IPS-15b (cell line): ENCODE results near the gene ZHX3.

Experiments
- H3K27me3 ChIP-seq: one replicate; pipeline ENCODE4 v1.6.1; 2013; ENCODE audit warnings: low read length; ENCODE audit not compliant: control insufficient read depth, insufficient read depth
- H3K36me3 ChIP-seq: one replicate; pipeline ENCODE4 v1.6.1; 2013; ENCODE audit warnings: low read length; ENCODE audit not compliant: control insufficient read depth, insufficient read depth
- H3K4me1 ChIP-seq: one replicate; pipeline ENCODE4 v1.6.1; 2013; ENCODE audit warnings: mild to moderate bottlenecking, low read length; ENCODE audit not compliant: control insufficient read depth, insufficient read depth
- H3K4me3 ChIP-seq: one replicate; pipeline ENCODE4 v1.5.1; 2013; ENCODE audit warnings: low read depth, low read length
- H3K9ac ChIP-seq: one replicate; pipeline ENCODE4 v1.6.1; 2013; ENCODE audit warnings: low read depth, mild to moderate bottlenecking, low read length
- H3K9me3 ChIP-seq: one replicate; pipeline ENCODE4 v1.6.1; 2013; ENCODE audit warnings: mild to moderate bottlenecking, low read length; ENCODE audit not compliant: control insufficient read depth, insufficient read depth

Gene ZHX3

DNA sequence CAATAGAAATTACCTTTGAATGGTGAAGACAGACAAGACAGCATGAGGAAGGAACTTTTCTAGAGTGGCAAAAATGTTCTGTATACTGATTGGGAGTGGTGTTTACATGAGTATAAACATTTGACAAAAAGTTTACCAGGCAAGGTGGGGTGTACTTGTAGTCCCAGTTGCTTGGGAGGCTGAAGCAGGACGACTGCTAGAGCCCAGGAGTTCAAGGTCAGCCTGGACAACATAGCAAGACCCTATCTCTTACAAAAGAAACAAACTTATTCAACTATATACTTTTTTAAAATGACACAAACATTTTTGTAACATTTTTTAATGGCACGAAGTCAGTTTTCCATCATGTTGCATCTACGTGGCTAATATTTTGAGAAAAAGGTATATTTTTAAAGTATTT lies 40.5 kb downstream of the ZHX3 start:
- H3K9ac ChIP-seq, result no peak overlapping the region
- no peaks in the 10 kb centered on the region for H3K36me3 ChIP-seq
- H3K9me3 ChIP-seq, result no peaks in the 10 kb centered on the region
- no peak overlapping the region for H3K4me3 ChIP-seq
- H3K27me3 ChIP-seq, result no peaks in the 10 kb centered on the region
- no peaks in the 10 kb centered on the region for H3K4me1 ChIP-seq

DNA sequence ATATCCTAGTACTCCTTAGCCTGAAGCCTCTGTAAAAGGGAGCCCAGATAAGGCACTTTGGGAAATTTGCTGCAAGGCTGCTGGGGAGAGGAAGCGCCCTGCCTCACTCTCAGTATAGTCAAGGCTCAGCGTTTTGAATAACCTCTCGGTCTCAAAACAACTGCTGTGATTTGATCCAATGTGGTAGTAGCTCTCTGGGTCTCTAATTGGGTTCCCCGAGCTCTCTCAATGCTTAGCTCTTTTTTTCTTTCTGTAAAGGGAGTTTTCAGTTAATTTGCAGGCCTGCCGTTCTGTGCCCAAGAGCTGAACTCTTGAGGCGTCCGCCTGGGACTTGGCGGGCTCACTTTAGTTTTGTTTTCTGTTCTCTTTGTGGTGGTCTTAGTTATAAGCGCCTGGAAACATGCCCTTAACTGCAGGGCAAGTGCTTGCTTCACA lies 41.2 kb downstream of the ZHX3 start:
- Histone ChIP-seq H3K4me3 (no peak overlapping the region), H3K4me1 (no peaks in the 10 kb centered on the region), H3K9me3 (no peaks in the 10 kb centered on the region), H3K27me3 (no peaks in the 10 kb centered on the region), H3K9ac (no peak overlapping the region), H3K36me3 (no peaks in the 10 kb centered on the region)

DNA sequence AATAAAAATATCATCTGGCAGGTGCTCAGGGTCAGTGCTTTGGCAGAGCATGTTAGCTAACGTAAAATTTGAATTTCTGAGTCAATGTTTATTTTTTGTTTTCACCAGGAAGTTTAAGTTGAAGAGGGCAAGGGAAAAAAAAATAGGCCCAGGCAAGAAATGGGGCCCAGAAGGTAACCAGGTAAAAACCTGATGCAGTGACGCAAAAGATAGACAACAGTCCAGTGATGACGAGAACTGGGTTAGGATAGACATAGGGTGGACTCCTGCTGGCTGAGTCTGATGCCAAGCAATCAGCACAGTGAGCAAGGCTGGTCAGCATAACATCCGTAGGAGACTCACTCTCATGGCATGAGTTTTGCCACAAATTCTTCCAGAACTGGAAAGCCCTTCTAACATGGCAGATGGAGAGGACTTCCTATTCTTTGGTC lies 42.2 kb downstream of the ZHX3 start:
- Histone ChIP-seq H3K4me3 (no peak overlapping the region), H3K9ac (no peak overlapping the region), H3K27me3 (no peaks in the 10 kb centered on the region), H3K4me1 (no peaks in the 10 kb centered on the region), H3K9me3 (no peaks in the 10 kb centered on the region), H3K36me3 (no peaks in the 10 kb centered on the region)

DNA sequence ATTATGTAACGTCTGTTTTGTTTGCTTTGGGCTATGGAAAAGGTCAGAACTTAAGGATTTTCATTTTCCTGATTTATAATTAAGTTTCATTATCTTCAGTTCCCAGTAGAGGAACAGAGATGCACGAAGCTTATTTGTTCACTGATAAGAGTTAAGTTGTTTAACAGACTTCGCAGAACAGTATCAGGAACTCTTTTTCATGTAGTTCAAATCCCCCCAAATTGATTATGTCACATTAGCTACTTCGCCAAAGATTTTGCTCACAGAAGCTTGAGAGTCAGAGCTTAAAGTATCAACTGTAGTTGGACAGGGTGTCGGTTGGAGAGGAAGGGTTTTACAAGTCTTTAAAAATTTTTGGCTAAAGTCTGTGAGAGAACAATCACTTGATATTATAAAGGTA lies 43.4 kb downstream of the ZHX3 start:
- no peak overlapping the region for H3K9ac ChIP-seq
- no peaks in the 10 kb centered on the region for H3K4me1 ChIP-seq
- H3K4me3 ChIP-seq, result no peak overlapping the region
- no peaks in the 10 kb centered on the region for H3K36me3 ChIP-seq
- H3K27me3 ChIP-seq, result no peaks in the 10 kb centered on the region
- H3K9me3 ChIP-seq, result no peaks in the 10 kb centered on the region

DNA sequence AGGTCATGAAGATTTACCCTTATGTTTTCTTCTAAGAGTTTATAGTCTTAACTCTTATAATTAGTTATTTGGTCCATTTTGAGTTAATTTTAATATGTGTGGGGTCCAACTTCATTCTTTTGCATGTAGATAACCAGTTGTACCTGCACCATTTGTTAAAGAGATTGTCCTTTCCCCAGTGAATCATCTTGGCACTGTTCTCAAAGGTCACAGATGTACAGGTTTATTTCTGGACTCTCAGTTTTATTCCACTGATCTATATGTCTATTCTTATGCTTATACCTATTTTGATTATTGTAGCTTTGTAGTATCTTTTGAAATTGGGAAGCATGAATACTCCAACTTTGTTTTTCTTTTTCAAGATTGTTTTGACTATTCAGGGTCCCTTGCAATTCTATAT lies 44.1 kb downstream of the ZHX3 start:
- H3K27me3 ChIP-seq, result no peaks in the 10 kb centered on the region
- no peaks in the 10 kb centered on the region for H3K9me3 ChIP-seq
- no peak overlapping the region for H3K9ac ChIP-seq
- no peak overlapping the region for H3K4me3 ChIP-seq
- no peaks in the 10 kb centered on the region for H3K4me1 ChIP-seq
- no peaks in the 10 kb centered on the region for H3K36me3 ChIP-seq

DNA sequence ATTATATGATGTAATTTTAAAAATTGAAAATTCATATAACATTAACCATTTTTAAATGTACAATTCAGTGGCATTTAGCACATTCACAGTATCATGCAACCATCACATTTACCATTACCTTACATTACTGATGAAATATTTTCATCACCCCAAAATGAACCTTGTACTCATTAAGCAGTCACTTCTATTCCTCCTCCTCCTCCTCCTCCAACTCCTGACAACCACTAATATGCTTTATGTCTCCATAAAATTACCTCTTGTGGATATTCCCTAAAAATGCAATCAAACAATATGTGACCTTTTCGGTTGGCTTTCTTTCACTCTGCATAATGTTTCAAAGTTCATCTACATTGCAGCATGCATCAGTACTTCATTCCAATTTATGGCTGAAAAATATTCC lies 45.2 kb downstream of the ZHX3 start:
- Histone ChIP-seq H3K9ac (no peak overlapping the region), H3K4me3 (no peak overlapping the region), H3K9me3 (no peaks in the 10 kb centered on the region), H3K4me1 (no peaks in the 10 kb centered on the region), H3K27me3 (no peaks in the 10 kb centered on the region), H3K36me3 (no peaks in the 10 kb centered on the region)

DNA sequence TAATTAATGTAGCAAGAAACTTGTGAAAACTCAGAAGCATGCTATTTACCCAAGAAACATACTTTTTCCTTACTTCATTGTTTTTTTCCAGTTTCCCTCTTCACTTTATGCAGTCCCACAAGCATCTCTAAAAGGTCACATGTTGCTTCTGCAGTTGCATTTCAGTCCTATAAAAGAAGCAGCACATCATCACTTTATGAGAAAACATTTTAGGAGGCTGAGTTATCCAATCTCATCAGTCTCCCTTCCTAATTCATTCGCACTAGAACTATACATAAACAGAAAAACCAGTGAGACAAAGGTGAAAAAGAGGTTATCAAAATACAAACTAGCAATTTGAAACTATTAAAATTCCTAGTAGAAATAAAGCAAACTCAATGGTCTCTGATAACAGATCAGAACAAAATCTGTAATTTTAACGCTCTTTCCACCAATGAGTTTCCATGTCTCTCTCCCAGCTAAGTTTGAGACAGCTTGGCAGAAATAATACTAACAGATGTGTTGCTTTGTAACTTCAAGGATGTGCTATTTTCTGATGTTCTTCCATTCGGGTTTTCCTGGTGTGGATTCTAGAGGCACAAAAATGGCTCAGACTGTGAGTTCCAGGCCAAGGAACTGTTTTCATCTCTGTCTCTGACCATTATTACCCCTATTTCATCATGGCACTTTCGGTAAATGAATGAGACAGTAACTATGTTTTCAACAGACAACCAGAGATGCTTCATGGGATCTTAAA lies 48.4 kb downstream of the ZHX3 start:
- H3K27me3 ChIP-seq, result no peaks in the 10 kb centered on the region
- no peaks in the 10 kb centered on the region for H3K36me3 ChIP-seq
- no peak overlapping the region for H3K4me3 ChIP-seq
- no peak overlapping the region for H3K9ac ChIP-seq
- no peaks in the 10 kb centered on the region for H3K9me3 ChIP-seq
- H3K4me1 ChIP-seq, result no peaks in the 10 kb centered on the region

DNA sequence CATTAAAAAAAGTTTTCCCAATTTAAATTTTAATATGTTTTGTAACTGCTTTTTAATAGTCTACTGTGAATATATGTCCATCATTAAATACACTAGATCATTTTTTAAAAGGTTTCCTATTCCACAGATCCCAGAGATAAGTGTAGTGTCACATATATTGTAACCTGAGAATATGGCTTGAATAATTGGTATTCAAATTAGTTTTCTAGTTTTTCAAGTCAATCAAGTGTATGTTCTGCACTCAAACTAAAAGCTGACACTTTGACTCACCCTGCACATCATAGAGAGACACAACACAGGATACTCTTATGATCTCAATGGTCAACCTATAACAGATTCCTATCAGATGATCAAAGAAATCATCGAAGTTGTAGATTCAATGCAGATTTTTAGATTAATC lies 49.1 kb downstream of the ZHX3 start:
- no peaks in the 10 kb centered on the region for H3K4me1 ChIP-seq
- no peak overlapping the region for H3K4me3 ChIP-seq
- H3K27me3 ChIP-seq, result no peaks in the 10 kb centered on the region
- no peaks in the 10 kb centered on the region for H3K9me3 ChIP-seq
- no peak overlapping the region for H3K9ac ChIP-seq
- no peaks in the 10 kb centered on the region for H3K36me3 ChIP-seq

DNA sequence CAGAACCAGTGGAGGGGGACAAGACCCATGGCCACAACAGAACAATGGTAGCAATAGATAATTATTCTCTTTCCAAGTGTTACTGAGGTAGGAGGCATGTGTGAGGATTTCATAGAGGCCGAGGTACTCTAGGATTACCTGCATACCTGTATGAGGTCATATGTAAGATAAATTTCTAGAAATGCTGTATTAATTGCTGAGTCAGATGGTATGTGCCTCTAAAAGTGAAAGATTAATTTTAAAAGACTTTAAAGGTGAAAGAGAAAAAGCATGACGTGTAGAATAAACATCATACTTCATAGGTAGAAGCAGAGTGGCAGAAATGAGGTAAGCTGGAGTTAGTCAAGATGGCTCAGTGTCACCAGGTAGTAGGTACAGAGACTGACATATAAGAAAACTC lies 51.6 kb downstream of the ZHX3 start:
- H3K4me1 ChIP-seq, result no peaks in the 10 kb centered on the region
- H3K27me3 ChIP-seq, result no peaks in the 10 kb centered on the region
- H3K9ac ChIP-seq, result no peak overlapping the region
- H3K4me3 ChIP-seq, result no peak overlapping the region
- no peaks in the 10 kb centered on the region for H3K36me3 ChIP-seq
- no peaks in the 10 kb centered on the region for H3K9me3 ChIP-seq

DNA sequence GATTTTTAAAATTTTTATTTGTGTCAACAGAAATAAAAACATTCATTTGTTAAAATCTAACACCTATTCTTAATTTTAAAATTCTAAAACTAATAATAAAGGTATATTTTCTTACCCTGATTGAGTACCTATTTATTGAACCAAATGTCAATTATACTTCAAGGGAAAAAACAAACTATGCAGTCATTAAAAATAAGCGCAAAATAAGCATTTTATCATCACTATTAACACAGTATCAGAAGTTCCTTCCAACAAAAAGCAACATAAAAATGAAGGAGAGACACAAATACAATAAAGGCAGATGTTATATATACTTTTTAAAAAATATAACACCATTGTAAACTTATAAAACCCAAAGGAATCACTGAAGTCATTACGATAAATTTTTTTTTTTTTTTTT lies 52.7 kb downstream of the ZHX3 start:
- H3K27me3 ChIP-seq, result no peaks in the 10 kb centered on the region
- H3K9ac ChIP-seq, result no peak overlapping the region
- H3K4me1 ChIP-seq, result no peaks in the 10 kb centered on the region
- H3K4me3 ChIP-seq, result no peak overlapping the region
- no peaks in the 10 kb centered on the region for H3K36me3 ChIP-seq
- no peaks in the 10 kb centered on the region for H3K9me3 ChIP-seq

DNA sequence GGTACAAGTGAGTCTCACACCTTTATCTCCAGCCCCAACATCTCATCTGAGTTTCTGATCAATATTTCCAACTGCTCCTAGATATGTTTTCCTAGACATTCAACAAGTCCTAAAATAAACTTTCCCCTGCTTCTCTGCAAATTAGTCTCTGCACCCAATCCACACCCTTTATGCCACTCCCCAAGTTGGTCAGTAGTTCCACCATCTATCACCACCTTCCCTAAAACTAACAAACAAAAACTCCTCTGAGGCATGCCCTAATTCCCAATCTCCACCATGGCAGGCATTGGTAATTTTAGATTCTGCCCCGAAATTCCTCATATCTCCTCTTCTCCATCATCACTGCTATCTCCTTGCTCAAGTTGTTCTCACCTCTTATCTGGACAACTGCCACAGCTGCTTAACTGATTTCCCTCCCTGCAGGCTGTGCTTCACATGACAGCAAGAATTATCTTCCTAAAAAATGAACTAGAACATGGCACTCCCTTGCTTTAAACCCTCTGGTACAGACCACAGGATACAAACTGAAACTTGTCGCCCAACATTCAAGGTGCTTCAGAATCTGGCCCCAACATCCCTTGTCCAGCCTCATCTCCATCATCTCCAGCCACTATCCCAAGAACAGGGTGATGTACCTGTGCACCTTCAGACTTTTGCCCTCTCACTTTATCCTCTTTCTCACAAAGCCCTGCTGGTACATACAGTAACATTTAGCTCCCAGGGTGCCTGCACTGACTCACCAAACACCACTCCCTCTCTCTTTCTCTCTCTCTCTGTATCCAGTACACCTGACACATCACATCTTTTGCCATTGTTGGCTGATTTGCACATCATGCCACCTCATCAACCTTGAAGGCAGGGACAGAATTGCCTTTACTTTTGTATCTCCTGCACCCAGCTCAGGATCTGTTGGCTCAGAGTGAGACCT lies 55.5 kb downstream of the ZHX3 start:
- Histone ChIP-seq H3K4me1 (no peaks in the 10 kb centered on the region), H3K27me3 (no peaks in the 10 kb centered on the region), H3K9me3 (no peaks in the 10 kb centered on the region), H3K9ac (no peak overlapping the region), H3K36me3 (no peaks in the 10 kb centered on the region), H3K4me3 (no peak overlapping the region)

DNA sequence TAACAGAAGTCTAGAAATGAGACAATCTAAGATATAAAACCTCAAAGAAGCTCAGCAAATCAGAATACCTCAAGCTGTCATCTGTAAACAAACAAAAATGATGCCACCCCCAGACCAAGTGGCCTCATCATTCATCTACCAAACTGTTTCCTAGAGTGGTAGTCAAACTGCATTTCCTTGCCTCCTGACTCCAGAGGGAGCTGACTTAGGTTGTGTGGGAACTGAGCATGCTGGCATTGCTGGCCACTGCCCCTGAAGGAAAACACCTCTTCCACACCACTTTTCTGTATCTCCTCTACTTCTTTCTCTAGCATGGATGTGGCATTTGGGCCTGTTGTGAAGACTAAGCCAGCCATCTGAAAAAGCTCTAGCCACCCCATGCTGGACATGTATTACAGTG lies 56.3 kb downstream of the ZHX3 start:
- Histone ChIP-seq H3K4me1 (no peaks in the 10 kb centered on the region), H3K36me3 (no peaks in the 10 kb centered on the region), H3K9ac (no peak overlapping the region), H3K27me3 (no peaks in the 10 kb centered on the region), H3K4me3 (no peak overlapping the region), H3K9me3 (no peaks in the 10 kb centered on the region)
